Measurements from ENCODE around the gene ZNF862. TPM values are rescaled to one million over a fixed set of nuclear protein-coding genes. Genes with fewer than 3 reads are reported as not detected.

The ZNF862 gene
- total RNA-seq, 4 donors from 2014 or later: 6.6 to 40.3 (median 18.6) TPM

- Histone ChIP-seq H3K9me3 (no peaks in the 10 kb centered on the region), H3K27me3 (no peaks in the 10 kb centered on the region), H3K4me1 (peaks cover 0 to 13% (median 1%) of the 10 kb centered on the region in 3 donors), H3K36me3 (peaks cover 0 to 60% of the 10 kb centered on the region in 2 donors), H3K4me3 (no peak overlapping the region), H3K27ac (no peak overlapping the region)
- TF ChIP-seq POLR2A (IDR thresholded peaks at IDR 0.05): no peak
- TF ChIP-seq CTCF (IDR thresholded peaks at IDR 0.05): no peak
- TF ChIP-seq EP300 (IDR thresholded peaks at IDR 0.05): no peak
- TF ChIP-seq POLR2AphosphoS5 (IDR thresholded peaks at IDR 0.05): no peak
- 80 to 100% methylated on average over 1 of the region's 4 CpGs for WGBS, 2 donors (ENCODE audit: low coverage in 1 of 2)
- no peak for ATAC-seq
Observed at GRCh38 chr7:149859876-149860275, 21.7 kb downstream of the ZNF862 start.

- no peaks in the 10 kb centered on the region for H3K27me3 ChIP-seq
- H3K9me3 ChIP-seq: no peaks in the 10 kb centered on the region
- no peak overlapping the region for H3K4me3 ChIP-seq
- TF ChIP-seq POLR2A (IDR thresholded peaks at IDR 0.05) (no peak), CTCF (IDR thresholded peaks at IDR 0.05) (peak in 3 of 4 experiments; percentile 24 to 58 (median 44)), EP300 (IDR thresholded peaks at IDR 0.05) (no peak)
- peaks cover 0 to 72% of the 10 kb centered on the region in 2 donors for H3K36me3 ChIP-seq
- H3K4me1 ChIP-seq: peaks cover 0 to 1% (median 0%) of the 10 kb centered on the region in 3 donors
- ATAC-seq: no peak
- 80 to 100% methylated on average over 1 to 5 of the region's 45 CpGs for WGBS, 2 donors (ENCODE audit: low coverage in 1 of 2)
- no peak overlapping the region for H3K27ac ChIP-seq
Observed at GRCh38 chr7:149860821-149861727, 22.9 kb downstream of the ZNF862 start.

- WGBS, 2 donors (ENCODE audit: low coverage in 1 of 2): 91 to 100% methylated on average over 1 to 12 of the region's 16 CpGs
Observed at GRCh38 chr7:149861728-149862045, 23.5 kb downstream of the ZNF862 start.

GRCh38 chr7:149862156-149862555 is 24.0 kb downstream of the ZNF862 start:
- no peaks in the 10 kb centered on the region for H3K27me3 ChIP-seq
- no peak overlapping the region for H3K4me3 ChIP-seq
- peaks cover 0 to 83% of the 10 kb centered on the region in 2 donors for H3K36me3 ChIP-seq
- no peak overlapping the region for H3K27ac ChIP-seq
- no peak for TF ChIP-seq CTCF (IDR thresholded peaks at IDR 0.05)
- TF ChIP-seq POLR2A (IDR thresholded peaks at IDR 0.05): no peak
- no peak for TF ChIP-seq POLR2AphosphoS5 (IDR thresholded peaks at IDR 0.05)
- TF ChIP-seq EP300 (IDR thresholded peaks at IDR 0.05): no peak
- WGBS, 2 donors (ENCODE audit: low coverage in 1 of 2): 93 to 94% methylated on average over 3 to 6 of the region's 18 CpGs
- H3K4me1 ChIP-seq: no peaks in the 10 kb centered on the region
- H3K9me3 ChIP-seq: no peaks in the 10 kb centered on the region
- ATAC-seq: no peak

More at GRCh38 chr7:149861728-149862045, 23.5 kb downstream of the ZNF862 start:
- H3K27me3 ChIP-seq: no peaks in the 10 kb centered on the region
- no peaks in the 10 kb centered on the region for H3K9me3 ChIP-seq
- no peak for TF ChIP-seq CTCF (IDR thresholded peaks at IDR 0.05)
- no peak for TF ChIP-seq EP300 (IDR thresholded peaks at IDR 0.05)
- no peak for TF ChIP-seq POLR2AphosphoS5 (IDR thresholded peaks at IDR 0.05)
- no peak for TF ChIP-seq POLR2A (IDR thresholded peaks at IDR 0.05)
- no peak overlapping the region for H3K27ac ChIP-seq
- peaks cover 0 to 78% of the 10 kb centered on the region in 2 donors for H3K36me3 ChIP-seq
- H3K4me1 ChIP-seq: no peaks in the 10 kb centered on the region
- no peak for ATAC-seq
- H3K4me3 ChIP-seq: no peak overlapping the region

- H3K27me3 ChIP-seq: no peaks in the 10 kb centered on the region
- H3K36me3 ChIP-seq: peaks cover 0 to 87% of the 10 kb centered on the region in 2 donors
- no peak for TF ChIP-seq EP300 (IDR thresholded peaks at IDR 0.05)
- TF ChIP-seq CTCF (IDR thresholded peaks at IDR 0.05): no peak
- no peak for TF ChIP-seq POLR2A (IDR thresholded peaks at IDR 0.05)
- no peak for TF ChIP-seq POLR2AphosphoS5 (IDR thresholded peaks at IDR 0.05)
- H3K4me3 ChIP-seq: no peak overlapping the region
- WGBS, 2 donors (ENCODE audit: low coverage in 1 of 2): 80 to 100% methylated on average over 1 to 2 of the region's 4 CpGs
- no peaks in the 10 kb centered on the region for H3K4me1 ChIP-seq
- H3K9me3 ChIP-seq: no peaks in the 10 kb centered on the region
- no peak for ATAC-seq
- H3K27ac ChIP-seq: no peak overlapping the region
Observed at GRCh38 chr7:149863500-149863899, 25.3 kb downstream of the ZNF862 start.

All from gastroesophageal sphincter (tissue), 4 donors.